Astrocyte of the spinal cord (primary cell): Measurements from ENCODE around the gene EGFL7.
"Not testable (repeated sequence)": the region's sequence is repeated elsewhere in the genome, so short reads cannot be mapped to it uniquely, and the experiment has no call there.

Experiments
- DNase-seq: peaks from one replicate; pipeline ENCODE4 v3.0.0; 2011; ENCODE audit warnings: low read depth, low spot score
- H3K4me3 ChIP-seq: 2 replicates; pipeline ENCODE4 v1.5.1; 2011; ENCODE audit warnings: low read depth, mild to moderate bottlenecking, low read length, moderate library complexity
- in situ Hi-C: cut with HindIII; loops from 2 replicates; pipeline ENCODE4 v1.10.0; 2017; ENCODE audit warnings: low sequenced_read_pairs
- TF ChIP-seq, protein P1 (sequence below): IDR thresholded peaks from 2 replicates; pipeline ENCODE4 v1.5.1; 2012; ENCODE audit warnings: low read depth, mild to moderate bottlenecking, low read length, inconsistent platforms

EGFL7 gene

GRCh38 chr9:136629001-136629878 lies 33.5 kb upstream of the EGFL7 start:
- in situ Hi-C loops, result no loop called here

DNA sequence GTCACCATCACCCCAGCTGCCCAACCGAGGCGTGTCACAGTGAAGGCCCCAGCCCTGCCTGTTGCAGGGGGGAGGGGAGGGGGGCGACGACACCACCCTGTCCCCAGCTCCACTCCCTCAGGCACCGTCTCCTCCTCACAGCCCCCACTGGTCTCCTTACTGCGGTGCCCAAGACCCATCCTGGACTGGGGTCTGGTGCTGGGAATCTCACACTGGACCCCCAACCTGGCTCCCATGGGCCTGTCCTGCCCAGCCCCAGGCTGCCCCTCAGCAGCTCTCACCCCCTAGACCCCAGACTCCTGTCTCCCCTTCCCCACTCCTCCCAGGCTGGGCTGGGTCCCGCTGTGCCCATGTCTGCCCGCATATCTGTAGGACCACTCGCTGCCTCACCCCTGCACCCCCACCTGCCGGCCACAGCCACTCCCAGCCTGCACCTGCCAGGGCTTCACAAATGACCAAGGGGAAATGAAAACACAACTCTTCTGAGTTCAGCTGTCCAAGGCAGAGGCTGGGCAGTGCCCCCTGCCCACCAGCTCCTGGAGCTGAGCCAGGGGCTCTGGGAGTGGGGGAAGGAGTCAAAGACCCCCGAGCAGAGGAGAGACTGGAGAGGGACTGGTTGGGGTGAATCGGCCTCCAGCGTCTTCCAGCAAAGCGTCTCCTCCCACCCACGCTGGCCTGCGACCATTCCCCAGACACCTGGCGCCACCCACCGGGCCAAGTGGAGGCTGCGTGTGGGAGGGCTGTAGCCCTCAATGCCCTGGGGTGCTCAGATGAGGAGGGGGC lies 32.6 kb upstream of the EGFL7 start:
- DNase-seq, result peak; percentile 36
- in situ Hi-C loops, result no loop called here
- TF ChIP-seq, protein P1, sequence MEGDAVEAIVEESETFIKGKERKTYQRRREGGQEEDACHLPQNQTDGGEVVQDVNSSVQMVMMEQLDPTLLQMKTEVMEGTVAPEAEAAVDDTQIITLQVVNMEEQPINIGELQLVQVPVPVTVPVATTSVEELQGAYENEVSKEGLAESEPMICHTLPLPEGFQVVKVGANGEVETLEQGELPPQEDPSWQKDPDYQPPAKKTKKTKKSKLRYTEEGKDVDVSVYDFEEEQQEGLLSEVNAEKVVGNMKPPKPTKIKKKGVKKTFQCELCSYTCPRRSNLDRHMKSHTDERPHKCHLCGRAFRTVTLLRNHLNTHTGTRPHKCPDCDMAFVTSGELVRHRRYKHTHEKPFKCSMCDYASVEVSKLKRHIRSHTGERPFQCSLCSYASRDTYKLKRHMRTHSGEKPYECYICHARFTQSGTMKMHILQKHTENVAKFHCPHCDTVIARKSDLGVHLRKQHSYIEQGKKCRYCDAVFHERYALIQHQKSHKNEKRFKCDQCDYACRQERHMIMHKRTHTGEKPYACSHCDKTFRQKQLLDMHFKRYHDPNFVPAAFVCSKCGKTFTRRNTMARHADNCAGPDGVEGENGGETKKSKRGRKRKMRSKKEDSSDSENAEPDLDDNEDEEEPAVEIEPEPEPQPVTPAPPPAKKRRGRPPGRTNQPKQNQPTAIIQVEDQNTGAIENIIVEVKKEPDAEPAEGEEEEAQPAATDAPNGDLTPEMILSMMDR, result peak; percentile 77
- no peak overlapping the region for H3K4me3 ChIP-seq

More at GRCh38 chr9:136629001-136629878, 33.5 kb upstream of the EGFL7 start:
- no peak overlapping the region for H3K4me3 ChIP-seq
- no peak for DNase-seq
- TF ChIP-seq, protein P1, result no peak

GRCh38 chr9:136630662-136630992 lies 32.1 kb upstream of the EGFL7 start:
- TF ChIP-seq, protein P1, result no peak
- no peak overlapping the region for H3K4me3 ChIP-seq
- in situ Hi-C loops, result no loop called here
- DNase-seq, result no peak

DNA sequence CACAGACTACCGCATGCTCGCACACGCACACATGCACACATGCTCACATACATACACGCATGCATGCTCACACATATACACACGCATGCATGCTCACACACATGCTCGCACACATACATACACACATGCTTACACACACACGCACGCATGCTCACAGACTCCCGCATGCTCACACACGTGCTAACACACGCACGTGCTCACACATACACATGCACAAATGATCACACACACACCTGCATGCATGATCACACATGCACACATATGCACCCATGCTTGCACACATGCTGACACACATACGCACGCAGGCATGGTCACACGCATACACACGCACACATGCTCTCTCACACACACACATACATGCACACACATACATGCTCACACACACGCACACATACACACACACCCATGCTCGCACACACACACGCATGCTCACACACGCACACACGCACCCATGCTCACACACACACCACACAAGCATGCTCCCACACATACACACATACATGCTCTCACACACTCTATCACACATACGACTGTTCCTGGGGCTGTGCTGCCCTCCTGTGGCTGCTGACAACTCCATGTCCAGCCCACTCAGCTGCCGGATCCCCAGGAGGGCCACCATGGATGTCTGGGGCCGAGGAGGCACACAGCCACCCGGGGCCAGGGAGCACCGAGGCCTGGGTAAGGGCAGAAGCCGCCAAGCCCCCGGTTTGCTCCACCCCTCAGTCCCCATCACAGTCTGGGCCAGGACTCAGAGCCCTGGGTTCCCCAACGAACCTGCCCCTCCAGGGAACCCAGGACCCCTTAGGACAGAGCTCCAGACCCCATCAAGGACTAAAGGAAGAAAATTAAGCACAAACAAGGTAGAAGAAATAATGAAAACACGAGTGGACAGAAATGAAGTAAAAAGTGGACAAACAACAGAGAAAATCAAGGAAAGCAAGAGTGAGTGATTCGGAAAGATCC lies 31.4 kb upstream of the EGFL7 start:
- peak; percentile 68 for DNase-seq
- TF ChIP-seq, protein P1, result peak; percentile 89
- H3K4me3 ChIP-seq, result no peak overlapping the region
- in situ Hi-C loops, result no loop called here

GRCh38 chr9:136632072-136632471 lies 30.6 kb upstream of the EGFL7 start:
- in situ Hi-C loops, DNase-seq, H3K4me3 ChIP-seq: not testable (repeated sequence)

GRCh38 chr9:136632491-136633106 lies 30.1 kb upstream of the EGFL7 start:
- DNase-seq, in situ Hi-C loops, H3K4me3 ChIP-seq: not testable (repeated sequence)

DNA sequence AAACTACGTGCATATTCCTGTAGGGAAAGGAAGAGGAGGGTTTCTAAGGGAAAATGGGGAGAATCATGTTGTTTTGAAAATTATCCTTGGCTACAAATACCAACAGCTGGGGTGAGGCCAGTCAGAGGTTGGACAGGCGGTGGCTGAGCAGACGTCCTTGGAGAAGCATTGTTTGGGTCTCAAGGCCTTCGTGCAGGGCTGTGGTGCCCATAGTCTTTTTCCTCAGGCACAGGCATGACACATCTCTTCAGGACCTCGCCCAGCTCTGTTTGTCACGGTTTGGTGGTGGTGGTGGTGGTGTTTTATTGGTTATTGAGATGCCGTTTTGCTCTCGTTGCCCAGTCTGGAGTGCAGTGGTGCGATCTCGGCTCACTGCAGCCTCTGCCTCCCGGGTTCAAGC lies 27.8 kb upstream of the EGFL7 start:
- DNase-seq, result no peak
- TF ChIP-seq, protein P1, result no peak
- in situ Hi-C loops, result no loop called here
- H3K4me3 ChIP-seq, result no peak overlapping the region
